ENCODE data around the gene ADAMTS6.

- TF ChIP-seq POLR2AphosphoS5 (IDR thresholded peaks at IDR 0.05; ENCODE audit: low read depth), result no peak
- no peak for TF ChIP-seq GABPA (IDR thresholded peaks at IDR 0.05; ENCODE audit: low read depth)
Measured at GRCh38 chr5:65359981-65360380, 121.7 kb downstream of the ADAMTS6 start.
